Stimulated activated CD8-positive, alpha-beta memory T cell treated with anti-CD3 and anti-CD28 coated beads, Interleukin-7, amount 100 ng/mL, for 48 hours (primary cell): ENCODE results near the gene SPHK2.
"Not testable (repeated sequence)": the region's sequence is repeated elsewhere in the genome, so short reads cannot be mapped to it uniquely, and the experiment has no call there.

ENCODE experiments used
- DNase-seq, 2 donors: peaks; one replicate each; pipeline ENCODE4 v3.0.0-alpha.2; 2020; ENCODE audit warnings: low read depth in 1 of 2; ENCODE audit errors: extremely low read depth in 1 of 2

The SPHK2 gene

DNA sequence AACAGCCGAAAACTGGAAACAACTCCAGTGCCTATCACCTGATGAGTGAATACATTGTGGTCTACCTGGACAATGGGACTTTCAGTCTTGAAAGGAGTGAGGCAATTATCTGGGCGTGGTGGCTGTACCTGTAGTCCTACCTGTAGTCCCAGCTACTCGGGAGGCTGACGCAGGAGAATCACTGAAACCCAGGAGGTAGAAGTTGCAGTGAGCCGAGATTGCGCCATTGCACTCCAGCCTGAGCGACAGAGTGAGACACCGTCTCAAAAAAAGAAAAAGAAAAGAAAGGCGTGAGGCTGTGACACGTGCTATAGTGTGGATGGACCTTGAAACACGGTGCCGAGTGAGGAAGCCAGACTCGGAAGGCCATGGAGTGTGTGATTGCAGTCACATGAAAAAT is 57.6 kb downstream of the SPHK2 start:
- DNase-seq, result no peak

DNA sequence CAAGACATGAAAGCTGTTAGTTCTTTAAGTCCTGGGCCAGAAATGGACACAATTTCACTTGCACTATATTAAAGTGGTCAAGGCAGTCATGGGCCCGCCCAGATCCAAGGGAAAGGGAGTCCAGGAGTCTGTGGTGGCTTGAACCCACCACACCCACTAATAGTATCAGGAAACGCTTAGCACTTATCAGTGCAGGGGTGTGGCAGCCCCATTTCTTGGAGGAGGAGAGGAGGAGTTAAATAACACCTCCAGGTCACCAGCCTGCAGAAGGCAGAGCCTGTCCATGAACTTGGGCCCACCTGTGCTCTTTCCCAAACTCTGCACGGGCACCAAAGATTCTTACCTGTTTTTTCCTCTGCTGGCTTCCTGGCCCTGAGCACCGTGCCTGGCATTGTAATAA is 58.9 kb downstream of the SPHK2 start:
- no peak for DNase-seq

DNA sequence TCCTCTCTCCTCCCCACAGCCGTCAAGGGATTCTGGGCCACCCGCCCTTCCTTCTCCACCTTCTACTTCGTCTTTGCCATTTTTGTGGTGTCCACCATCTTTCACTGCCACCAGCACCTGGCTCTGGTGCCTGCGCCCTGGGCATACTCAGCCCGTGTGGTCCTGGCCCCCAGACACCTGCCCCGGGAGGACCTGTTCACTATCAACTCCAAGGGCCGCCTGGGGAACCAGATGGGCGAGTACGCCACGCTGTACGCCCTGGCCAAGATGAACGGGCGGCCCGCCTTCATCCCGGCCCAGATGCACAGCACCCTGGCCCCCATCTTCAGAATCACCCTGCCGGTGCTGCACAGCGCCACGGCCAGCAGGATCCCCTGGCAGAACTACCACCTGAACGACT is 60.7 kb downstream of the SPHK2 start:
- DNase-seq, result not testable (repeated sequence)
